ENCODE data around the gene RPL10A.

DNA sequence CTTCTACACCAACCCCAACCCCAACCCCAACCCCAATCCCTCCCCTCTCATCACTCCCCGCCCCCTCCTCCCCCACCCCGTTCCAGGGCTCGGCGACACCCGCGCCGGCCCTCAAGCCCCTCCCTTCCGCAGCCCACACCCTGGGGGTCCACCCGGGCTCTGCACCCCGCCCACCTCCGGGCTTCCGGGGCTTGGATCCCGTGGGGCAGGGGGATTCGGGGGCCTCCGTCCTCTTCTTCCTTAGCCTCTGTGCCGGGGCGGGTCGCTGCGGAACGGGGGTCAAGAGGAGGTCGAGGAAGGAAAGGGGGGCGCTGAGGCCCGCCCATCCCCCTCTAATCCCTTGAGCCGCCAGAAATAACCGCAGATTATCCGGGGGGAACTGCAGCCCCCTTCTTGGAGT, 43.8 kb downstream of the RPL10A start:
- TF ChIP-seq, protein P1, sequence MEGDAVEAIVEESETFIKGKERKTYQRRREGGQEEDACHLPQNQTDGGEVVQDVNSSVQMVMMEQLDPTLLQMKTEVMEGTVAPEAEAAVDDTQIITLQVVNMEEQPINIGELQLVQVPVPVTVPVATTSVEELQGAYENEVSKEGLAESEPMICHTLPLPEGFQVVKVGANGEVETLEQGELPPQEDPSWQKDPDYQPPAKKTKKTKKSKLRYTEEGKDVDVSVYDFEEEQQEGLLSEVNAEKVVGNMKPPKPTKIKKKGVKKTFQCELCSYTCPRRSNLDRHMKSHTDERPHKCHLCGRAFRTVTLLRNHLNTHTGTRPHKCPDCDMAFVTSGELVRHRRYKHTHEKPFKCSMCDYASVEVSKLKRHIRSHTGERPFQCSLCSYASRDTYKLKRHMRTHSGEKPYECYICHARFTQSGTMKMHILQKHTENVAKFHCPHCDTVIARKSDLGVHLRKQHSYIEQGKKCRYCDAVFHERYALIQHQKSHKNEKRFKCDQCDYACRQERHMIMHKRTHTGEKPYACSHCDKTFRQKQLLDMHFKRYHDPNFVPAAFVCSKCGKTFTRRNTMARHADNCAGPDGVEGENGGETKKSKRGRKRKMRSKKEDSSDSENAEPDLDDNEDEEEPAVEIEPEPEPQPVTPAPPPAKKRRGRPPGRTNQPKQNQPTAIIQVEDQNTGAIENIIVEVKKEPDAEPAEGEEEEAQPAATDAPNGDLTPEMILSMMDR (IDR thresholded peaks at IDR 0.05), result no peak
- TF ChIP-seq POLR2A (IDR thresholded peaks at IDR 0.05) (no peak), POLR2AphosphoS5 (IDR thresholded peaks at IDR 0.05) (no peak)

Data from prostate gland (tissue), 2 donors.